NCI-H2171 treated with DMSO at 0.1 percent for 48 hours (cell line): ENCODE data around the gene YAF2.

Experiments
- DNase-seq: peaks from one replicate; lab custom pipeline; 2025; lab: John Stamatoyannopoulos, UW

The YAF2 gene

GRCh38 chr12:42144408-42145196 is 93.4 kb downstream of the YAF2 start, which contains the start of gene GXYLT1:
TSS of gene GXYLT1 (minus strand) at chr12:42144874. CDS start at chr12:42144646, 228 bp downstream.
- DNase-seq, result peak; percentile 82

GRCh38 chr12:42144158-42144407 is 94.0 kb downstream of the YAF2 start:
- no peak for DNase-seq

DNA sequence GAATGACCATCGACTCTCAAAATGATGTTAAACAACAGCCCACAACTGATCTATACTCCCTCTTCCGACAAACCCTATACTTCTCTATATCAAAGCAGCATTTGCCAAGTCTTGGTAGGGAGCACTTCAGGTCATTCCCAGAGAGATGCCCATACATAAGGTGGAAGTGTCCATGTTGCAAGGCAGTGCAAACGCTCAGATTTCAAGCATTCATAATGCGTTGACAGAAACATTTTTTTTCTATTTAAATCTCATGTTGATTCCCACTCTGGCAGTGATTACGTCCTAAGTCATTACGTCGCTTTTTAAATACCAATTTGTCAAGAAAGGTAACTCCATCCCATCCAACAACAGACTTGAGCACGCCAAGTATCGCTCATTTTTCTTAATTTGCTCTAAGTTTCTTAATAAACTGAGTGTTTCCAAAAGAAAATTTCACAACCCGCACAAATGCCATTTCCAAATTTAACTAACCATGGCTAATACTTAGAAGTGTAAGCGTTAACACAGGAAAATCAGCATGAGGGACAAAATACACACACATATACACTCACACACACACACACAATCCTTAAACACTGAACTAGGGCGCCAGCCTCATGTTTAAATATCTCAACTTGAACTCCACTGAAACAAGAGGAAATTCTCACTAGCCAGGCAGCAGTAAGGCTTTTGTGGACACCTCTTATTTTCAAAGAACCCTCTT is 94.4 kb downstream of the YAF2 start:
- peak; percentile 44 for DNase-seq

GRCh38 chr12:42141981-42142606 is 96.0 kb downstream of the YAF2 start:
- no peak for DNase-seq

GRCh38 chr12:42140901-42141300 is 97.1 kb downstream of the YAF2 start:
- no peak for DNase-seq

- DNase-seq, result no peak
These were observed 102.7 kb downstream of the YAF2 start for GRCh38 chr12:42135259-42135814.

- DNase-seq, result no peak
These were observed 107.2 kb downstream of the YAF2 start for GRCh38 chr12:42130672-42131402.

DNA sequence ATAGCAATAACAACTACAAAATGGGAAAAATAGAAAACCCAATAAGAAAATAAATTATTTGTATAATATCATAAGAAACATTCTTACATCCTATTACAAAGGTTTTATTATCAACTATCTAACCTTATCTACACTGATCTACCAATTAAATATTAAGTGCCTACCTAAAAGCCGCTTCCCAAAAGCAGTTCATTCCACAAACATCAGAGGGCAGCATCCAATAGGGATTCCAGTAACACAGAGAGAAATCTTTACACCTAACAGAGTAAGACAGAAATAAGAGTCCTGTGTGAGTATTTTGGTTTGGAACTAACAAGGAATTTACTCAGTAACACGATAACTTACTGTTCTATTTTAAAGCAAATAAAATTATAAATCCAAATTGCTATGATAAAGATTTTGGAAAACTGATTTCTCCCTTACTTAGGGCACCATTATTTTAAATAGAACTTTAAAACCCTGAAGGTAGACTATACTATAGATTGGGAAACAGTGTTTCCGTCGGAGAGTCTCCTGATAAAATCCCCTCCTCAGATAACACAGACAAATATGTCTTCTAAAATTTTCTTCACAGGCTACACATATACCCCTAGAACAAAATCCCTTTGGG is 108.3 kb downstream of the YAF2 start:
- DNase-seq, result peak; percentile 75

GRCh38 chr12:42128888-42129287 is 109.2 kb downstream of the YAF2 start:
- no peak for DNase-seq

DNA sequence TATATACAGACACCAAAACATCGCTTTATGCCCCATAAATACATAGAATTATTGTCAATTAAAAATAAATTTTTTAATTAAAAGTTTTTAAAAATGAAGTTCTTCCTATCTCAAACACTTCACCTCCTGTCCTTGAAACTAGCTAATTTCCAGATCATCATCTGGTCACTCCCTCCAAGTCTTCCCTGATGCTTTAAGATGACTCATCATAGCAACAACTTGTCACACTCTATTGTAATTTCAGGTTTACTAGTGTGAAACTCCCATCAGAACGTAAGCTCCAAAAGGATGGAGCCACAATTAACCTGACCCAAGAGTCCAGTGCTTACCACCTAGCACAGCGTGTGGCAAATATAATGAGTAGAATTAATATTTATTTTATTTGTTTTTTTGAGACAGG is 109.7 kb downstream of the YAF2 start:
- DNase-seq, result no peak

GRCh38 chr12:42126963-42127362 is 111.1 kb downstream of the YAF2 start:
- no peak for DNase-seq

- no peak for DNase-seq
These were observed 112.7 kb downstream of the YAF2 start for GRCh38 chr12:42125388-42125767.

- DNase-seq, result peak; percentile 84
These were observed 113.2 kb downstream of the YAF2 start for GRCh38 chr12:42124764-42125387.

DNA sequence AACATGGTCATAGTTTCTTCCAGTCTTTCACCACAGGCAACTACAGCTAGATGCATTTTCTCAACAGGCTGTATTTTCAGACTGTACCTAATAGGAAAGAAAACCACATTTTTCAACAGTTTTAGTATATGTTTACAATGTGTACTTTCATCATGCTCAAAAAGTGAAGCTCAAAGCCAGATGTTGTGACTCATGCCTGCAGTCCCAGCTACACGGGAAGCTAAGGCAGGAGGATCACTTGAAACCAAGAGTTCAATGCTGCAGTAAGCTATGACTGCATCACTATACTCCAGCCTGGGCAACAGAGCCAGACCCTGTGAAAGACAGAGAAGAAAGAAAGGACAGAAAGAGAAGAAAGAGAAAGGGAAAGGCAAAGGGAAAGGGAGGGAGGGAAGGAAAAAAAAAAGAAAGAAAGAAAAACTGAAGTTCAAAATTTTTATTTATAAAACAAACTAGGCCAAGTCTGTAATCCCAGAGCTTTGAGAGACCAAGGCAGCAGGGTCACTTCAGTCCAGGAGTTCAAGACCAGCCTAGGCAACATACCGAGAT is 118.9 kb downstream of the YAF2 start:
- DNase-seq, result no peak

DNA sequence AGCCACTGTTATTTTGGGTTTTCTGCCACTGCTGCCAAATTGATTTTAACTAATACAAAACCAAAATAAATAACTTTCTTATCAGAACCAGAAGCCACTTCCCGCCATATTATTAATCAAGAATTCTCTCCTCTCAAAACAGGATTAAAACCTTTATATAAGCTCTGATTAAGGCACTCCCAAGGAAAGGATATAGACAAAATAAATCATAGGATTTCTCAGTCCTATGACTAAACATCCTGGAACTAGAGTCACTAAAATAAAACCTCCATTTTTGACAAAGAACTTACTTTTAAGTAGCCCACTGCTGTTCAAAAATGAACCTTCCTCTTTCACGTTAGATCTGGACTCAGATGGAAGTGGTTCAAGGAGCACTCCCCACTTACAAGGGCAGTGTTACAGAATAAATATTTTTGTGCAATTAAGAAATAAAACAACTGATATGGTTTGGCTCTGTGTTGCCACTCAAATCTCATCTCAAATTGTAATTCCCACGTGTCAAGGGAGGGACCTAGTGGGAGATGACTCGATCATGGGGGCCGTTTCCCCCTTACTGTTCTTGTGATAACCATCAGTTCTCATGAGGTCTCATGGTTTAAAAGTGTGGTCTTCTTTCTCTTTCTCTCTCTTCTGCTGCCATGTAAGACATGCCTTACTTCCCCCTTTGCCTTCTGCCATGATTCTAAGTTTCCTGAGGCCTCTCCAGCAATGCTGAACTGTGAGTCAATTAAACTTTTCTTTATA is 119.7 kb downstream of the YAF2 start:
- no peak for DNase-seq

DNA sequence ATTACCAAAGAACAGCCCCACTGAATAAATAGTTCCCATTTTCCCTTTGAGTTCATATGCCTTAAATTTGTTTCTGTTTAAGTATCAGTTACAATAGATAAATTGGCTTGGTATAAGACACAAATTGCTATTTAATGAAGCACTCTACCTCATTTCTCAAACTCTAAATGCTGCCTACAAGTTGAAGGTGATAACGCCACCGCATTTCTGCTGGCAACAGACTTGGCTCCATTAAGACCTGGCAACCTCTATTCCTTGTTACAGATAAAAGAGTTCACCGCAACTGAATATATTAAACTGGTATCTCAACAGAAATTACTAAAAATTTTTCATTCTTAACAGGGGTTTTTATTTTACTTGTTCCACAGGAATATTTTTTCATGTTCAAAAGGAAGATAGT is 129.0 kb downstream of the YAF2 start:
- no peak for DNase-seq
